ENCODE measurements around the gene PPP2R5B. TPM values are rescaled to one million over a fixed set of nuclear protein-coding genes. Genes with fewer than 3 reads are reported as not detected.

PPP2R5B gene
- total and polyA plus RNA-seq, 2 donors = 4.4 to 18.3 TPM

DNA sequence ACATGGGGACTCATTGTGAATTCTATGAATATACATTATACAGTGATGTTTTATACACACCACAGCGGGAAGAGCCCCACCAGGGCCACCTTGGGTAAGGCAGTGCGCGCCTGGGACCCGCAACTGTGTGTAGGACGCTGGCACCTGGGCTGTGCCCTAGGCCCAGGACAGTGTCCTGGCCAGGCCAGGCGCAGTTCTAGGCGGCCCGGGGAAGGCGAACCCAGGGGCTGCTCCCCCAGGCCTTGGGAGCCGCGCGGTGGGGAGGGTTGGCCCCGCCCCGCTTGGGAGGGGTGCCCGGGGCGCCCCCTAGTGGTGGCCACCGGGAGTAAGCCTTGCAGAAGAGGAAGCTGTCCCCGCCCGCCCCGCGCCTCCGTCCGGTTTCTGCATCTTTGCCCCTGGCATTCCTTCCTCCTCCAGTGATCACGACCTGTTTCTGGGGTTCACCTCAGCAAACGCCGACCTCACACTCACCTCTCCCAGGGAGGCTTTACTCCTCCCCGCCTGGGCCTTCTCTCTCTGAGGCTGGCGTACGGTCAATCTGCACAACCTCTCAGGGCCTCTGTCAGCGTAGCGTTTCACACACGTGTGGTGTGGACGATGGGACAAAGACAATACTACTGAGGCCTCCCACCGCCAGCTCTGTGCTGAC lies 36.6 kb upstream of the PPP2R5B start:
- H3K27ac ChIP-seq (ENCODE audit: low read depth in 1 of 2, low read length in 1 of 2) = no peak overlapping the region
- DNase-seq (ENCODE audit: low read depth in 6 of 9, low spot score in 9 of 9) = peak in 7 of 9 donors; percentile 62 to 87 (median 76)
- H3K4me1 ChIP-seq (ENCODE audit: control insufficient read depth in 2 of 2, insufficient read depth in 2 of 2, low read length in 2 of 2) = peaks cover 7 to 38% of the 10 kb centered on the region in 2 donors
- no peaks in the 10 kb centered on the region for H3K27me3 ChIP-seq (ENCODE audit: control insufficient read depth in 2 of 2, insufficient read depth in 1 of 2, low read length in 1 of 2)
- no peaks in the 10 kb centered on the region for H3K9me3 ChIP-seq (ENCODE audit: control insufficient read depth in 2 of 2, insufficient read depth in 1 of 2, low read length in 1 of 2)
- peak overlapping the region; percentile 24 for H3K4me3 ChIP-seq (ENCODE audit: low read length in 2 of 2)
- WGBS = 23% methylated on average over 34 of the region's 34 CpGs
- no peaks in the 10 kb centered on the region for H3K36me3 ChIP-seq (ENCODE audit: control insufficient read depth in 2 of 2, insufficient read depth in 2 of 2, low read length in 1 of 2)

DNA sequence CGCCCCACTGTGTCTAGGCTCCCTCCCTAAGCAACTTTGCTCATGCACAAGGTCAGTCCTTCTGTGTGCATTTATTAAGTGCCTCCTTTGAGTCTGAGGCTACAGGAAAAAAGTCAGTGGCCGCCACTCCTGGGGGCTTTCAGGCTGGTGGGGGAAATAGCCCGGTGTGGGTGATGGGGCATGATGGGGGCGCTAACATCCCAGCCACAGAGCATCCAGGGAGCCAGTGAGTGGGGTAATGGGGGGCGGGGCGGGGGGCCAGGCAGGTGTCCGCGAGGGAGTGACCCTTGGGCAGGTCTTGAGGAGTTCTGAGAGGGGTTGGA lies 36.1 kb upstream of the PPP2R5B start:
- DNase-seq (ENCODE audit: low read depth in 6 of 9, low spot score in 9 of 9) = no peak
- H3K27ac ChIP-seq (ENCODE audit: low read depth in 1 of 2, low read length in 1 of 2) = no peak overlapping the region
- H3K4me1 ChIP-seq (ENCODE audit: control insufficient read depth in 2 of 2, insufficient read depth in 2 of 2, low read length in 2 of 2) = peaks cover 7 to 34% of the 10 kb centered on the region in 2 donors
- H3K27me3 ChIP-seq (ENCODE audit: control insufficient read depth in 2 of 2, insufficient read depth in 1 of 2, low read length in 1 of 2) = no peaks in the 10 kb centered on the region
- H3K9me3 ChIP-seq (ENCODE audit: control insufficient read depth in 2 of 2, insufficient read depth in 1 of 2, low read length in 1 of 2) = no peaks in the 10 kb centered on the region
- peak overlapping the region in 1 of 2 donors; percentile 24 for H3K4me3 ChIP-seq (ENCODE audit: low read length in 2 of 2)
- 78% methylated on average over 8 of the region's 8 CpGs for WGBS
- no peaks in the 10 kb centered on the region for H3K36me3 ChIP-seq (ENCODE audit: control insufficient read depth in 2 of 2, insufficient read depth in 2 of 2, low read length in 1 of 2)

DNA sequence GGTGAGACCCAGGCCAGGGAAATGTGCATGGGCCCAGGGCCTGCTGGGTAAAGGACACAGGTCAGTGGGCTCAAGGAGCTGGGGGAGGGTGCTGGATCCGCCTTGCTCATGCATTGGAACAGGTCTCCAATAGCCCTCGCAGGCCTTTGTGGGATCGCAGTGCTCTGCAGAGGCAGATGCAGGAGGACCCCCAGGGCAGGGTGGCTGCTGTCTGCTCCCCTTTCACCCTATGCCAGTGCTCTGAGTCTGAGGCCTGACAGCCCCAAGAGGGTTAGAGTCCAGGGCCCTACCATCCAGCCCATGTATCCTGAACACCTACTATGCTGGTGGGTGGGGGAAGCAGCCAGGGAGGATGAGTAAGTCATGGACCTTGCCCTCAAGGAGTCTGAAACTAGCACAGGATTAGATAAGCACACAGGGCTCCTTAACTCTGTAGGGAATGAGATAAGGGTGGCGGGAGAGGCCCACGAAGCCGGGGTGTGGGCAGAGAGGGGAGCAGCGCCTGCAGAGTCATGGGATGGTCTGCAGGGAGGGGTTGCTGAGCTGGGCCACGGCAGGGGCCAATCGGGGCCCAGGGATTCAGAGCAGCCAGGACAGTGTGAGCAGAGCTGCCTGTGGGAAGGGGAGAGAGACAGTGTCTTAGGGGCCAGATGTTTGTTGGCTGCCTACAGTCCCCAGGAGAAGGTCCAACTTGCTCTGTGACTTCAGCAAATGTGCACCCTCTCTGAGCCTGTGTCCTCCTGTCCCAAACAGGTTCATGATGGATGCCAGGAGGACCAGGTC lies 35.6 kb upstream of the PPP2R5B start:
- no peaks in the 10 kb centered on the region for H3K27me3 ChIP-seq (ENCODE audit: control insufficient read depth in 2 of 2, insufficient read depth in 1 of 2, low read length in 1 of 2)
- WGBS = 88% methylated on average over 9 of the region's 9 CpGs
- peaks cover 7 to 31% of the 10 kb centered on the region in 2 donors for H3K4me1 ChIP-seq (ENCODE audit: control insufficient read depth in 2 of 2, insufficient read depth in 2 of 2, low read length in 2 of 2)
- no peak overlapping the region for H3K27ac ChIP-seq (ENCODE audit: low read depth in 1 of 2, low read length in 1 of 2)
- H3K4me3 ChIP-seq (ENCODE audit: low read length in 2 of 2) = no peak overlapping the region
- H3K36me3 ChIP-seq (ENCODE audit: control insufficient read depth in 2 of 2, insufficient read depth in 2 of 2, low read length in 1 of 2) = no peaks in the 10 kb centered on the region
- no peak for DNase-seq (ENCODE audit: low read depth in 6 of 9, low spot score in 9 of 9)
- H3K9me3 ChIP-seq (ENCODE audit: control insufficient read depth in 2 of 2, insufficient read depth in 1 of 2, low read length in 1 of 2) = no peaks in the 10 kb centered on the region

DNA sequence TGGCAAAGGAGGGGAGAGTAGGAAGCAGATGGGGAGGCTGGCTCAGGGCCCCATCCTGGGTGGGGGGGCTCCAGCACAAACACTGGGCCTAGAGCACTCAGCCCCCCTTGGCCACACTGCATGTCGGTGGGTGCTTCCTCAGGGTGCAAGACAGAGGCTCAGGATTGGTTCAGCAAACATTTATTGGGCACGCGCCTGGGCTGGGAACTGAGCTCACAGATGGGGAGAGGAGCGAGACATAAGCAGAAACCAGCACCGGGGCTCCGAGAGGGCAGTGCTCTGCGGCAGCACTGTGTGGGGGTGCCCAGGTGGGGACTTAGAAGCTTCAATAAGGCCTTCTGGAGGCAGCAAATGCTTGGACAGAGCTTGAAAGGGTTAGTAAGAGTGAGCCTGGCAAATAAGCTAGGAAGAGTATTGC lies 34.0 kb upstream of the PPP2R5B start:
- Histone ChIP-seq H3K9me3 (ENCODE audit: control insufficient read depth in 2 of 2, insufficient read depth in 1 of 2, low read length in 1 of 2) (no peaks in the 10 kb centered on the region), H3K4me1 (ENCODE audit: control insufficient read depth in 2 of 2, insufficient read depth in 2 of 2, low read length in 2 of 2) (peaks cover 7 to 26% of the 10 kb centered on the region in 2 donors), H3K27ac (ENCODE audit: low read depth in 1 of 2, low read length in 1 of 2) (no peak overlapping the region), H3K27me3 (ENCODE audit: control insufficient read depth in 2 of 2, insufficient read depth in 1 of 2, low read length in 1 of 2) (no peaks in the 10 kb centered on the region), H3K4me3 (ENCODE audit: low read length in 2 of 2) (no peak overlapping the region), H3K36me3 (ENCODE audit: control insufficient read depth in 2 of 2, insufficient read depth in 2 of 2, low read length in 1 of 2) (peaks cover 9 to 10% of the 10 kb centered on the region in 2 donors)
- no peak for DNase-seq (ENCODE audit: low read depth in 6 of 9, low spot score in 9 of 9)
- 97% methylated on average over 7 of the region's 7 CpGs for WGBS

DNA sequence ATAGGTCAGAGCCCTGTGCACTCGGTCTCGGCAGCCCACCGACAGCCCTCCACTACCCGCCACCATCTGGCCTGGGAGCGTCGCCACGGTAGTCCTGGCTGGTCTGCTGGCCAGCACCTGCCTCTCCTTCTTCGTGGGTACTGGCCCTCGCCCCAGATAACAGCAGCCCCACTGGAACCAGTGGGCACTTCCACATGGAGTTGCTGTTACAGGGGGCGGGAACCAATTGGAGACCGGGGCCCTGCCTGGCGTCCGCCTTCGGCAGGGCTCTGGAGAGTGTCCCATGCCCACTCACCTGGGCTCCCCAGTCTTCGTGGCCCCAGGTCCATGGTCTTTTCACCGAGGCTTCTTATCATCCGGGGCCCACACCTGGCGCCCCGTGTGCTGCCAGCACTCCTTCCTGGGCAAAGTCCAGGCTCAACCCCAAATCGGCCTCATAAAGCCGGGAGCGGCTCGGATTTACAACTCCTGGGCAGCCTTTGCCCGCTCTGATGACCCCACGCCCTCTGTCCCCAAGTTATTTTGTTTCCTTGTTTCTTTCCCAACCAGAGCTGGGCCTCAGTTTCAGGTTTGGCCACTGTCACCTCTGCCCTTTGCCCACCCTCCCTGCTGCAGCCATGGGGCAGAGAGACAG lies 33.2 kb upstream of the PPP2R5B start:
- DNase-seq (ENCODE audit: low read depth in 6 of 9, low spot score in 9 of 9) = no peak
- H3K27me3 ChIP-seq (ENCODE audit: control insufficient read depth in 2 of 2, insufficient read depth in 1 of 2, low read length in 1 of 2) = no peaks in the 10 kb centered on the region
- 97% methylated on average over 25 of the region's 25 CpGs for WGBS

DNA sequence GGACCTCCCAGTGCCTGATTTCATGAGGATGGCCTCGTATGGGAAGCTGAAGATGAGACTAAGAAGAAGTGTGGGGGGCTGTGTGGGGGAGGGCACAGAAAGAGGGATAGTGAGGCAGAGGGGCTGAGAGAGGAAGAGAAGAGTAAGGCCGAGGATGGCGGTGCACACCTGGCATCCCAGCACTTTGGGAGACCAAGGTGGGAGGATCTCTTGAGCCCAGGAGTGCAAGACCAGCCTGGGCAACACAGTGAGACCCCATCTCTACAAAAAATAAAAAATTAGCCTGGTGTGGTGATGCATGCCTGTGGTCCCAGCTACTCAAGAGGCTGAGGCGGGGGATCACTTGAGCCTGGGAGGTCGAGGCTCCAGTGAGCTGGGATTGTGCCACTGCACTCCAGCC lies 32.6 kb upstream of the PPP2R5B start:
- Histone ChIP-seq H3K27ac (ENCODE audit: low read depth in 1 of 2, low read length in 1 of 2) (no peak overlapping the region), H3K9me3 (ENCODE audit: control insufficient read depth in 2 of 2, insufficient read depth in 1 of 2, low read length in 1 of 2) (no peaks in the 10 kb centered on the region), H3K27me3 (ENCODE audit: control insufficient read depth in 2 of 2, insufficient read depth in 1 of 2, low read length in 1 of 2) (no peaks in the 10 kb centered on the region), H3K36me3 (ENCODE audit: control insufficient read depth in 2 of 2, insufficient read depth in 2 of 2, low read length in 1 of 2) (peaks cover 18 to 22% of the 10 kb centered on the region in 2 donors), H3K4me1 (ENCODE audit: control insufficient read depth in 2 of 2, insufficient read depth in 2 of 2, low read length in 2 of 2) (peaks cover 7 to 22% of the 10 kb centered on the region in 2 donors), H3K4me3 (ENCODE audit: low read length in 2 of 2) (no peak overlapping the region)
- 94% methylated on average over 5 of the region's 5 CpGs for WGBS
- DNase-seq (ENCODE audit: low read depth in 6 of 9, low spot score in 9 of 9) = no peak

More for the DNA sequence above, 33.2 kb upstream of the PPP2R5B start:
- peaks cover 17% of the 10 kb centered on the region in 2 donors for H3K36me3 ChIP-seq (ENCODE audit: control insufficient read depth in 2 of 2, insufficient read depth in 2 of 2, low read length in 1 of 2)
- no peak overlapping the region for H3K27ac ChIP-seq (ENCODE audit: low read depth in 1 of 2, low read length in 1 of 2)
- no peak overlapping the region for H3K4me3 ChIP-seq (ENCODE audit: low read length in 2 of 2)
- H3K4me1 ChIP-seq (ENCODE audit: control insufficient read depth in 2 of 2, insufficient read depth in 2 of 2, low read length in 2 of 2) = peaks cover 7 to 22% of the 10 kb centered on the region in 2 donors
- H3K9me3 ChIP-seq (ENCODE audit: control insufficient read depth in 2 of 2, insufficient read depth in 1 of 2, low read length in 1 of 2) = no peaks in the 10 kb centered on the region

DNA sequence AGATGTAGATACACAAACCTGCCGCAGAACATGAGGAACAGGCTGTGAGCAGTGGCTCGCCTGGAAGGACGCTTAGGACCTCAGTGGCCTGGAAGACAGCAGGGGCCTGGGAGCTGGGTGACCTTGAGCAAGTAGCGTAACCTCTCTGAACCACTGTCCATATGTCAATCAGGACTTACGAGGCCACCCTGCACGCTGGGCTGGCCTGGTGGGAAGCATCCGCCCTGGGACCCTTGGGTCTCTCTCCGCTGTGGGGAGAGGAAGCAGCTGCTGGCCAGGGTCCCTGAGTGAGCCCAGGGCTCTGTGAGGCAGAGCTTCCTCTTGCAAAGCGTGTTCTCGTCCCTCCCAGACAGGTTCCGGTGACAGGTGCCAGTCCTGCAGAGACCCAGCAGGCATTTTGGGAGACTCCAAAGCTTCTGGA lies 32.1 kb upstream of the PPP2R5B start:
- H3K4me1 ChIP-seq (ENCODE audit: control insufficient read depth in 2 of 2, insufficient read depth in 2 of 2, low read length in 2 of 2) = peaks cover 7 to 20% of the 10 kb centered on the region in 2 donors
- H3K27me3 ChIP-seq (ENCODE audit: control insufficient read depth in 2 of 2, insufficient read depth in 1 of 2, low read length in 1 of 2) = no peaks in the 10 kb centered on the region
- no peak for DNase-seq (ENCODE audit: low read depth in 6 of 9, low spot score in 9 of 9)

DNA sequence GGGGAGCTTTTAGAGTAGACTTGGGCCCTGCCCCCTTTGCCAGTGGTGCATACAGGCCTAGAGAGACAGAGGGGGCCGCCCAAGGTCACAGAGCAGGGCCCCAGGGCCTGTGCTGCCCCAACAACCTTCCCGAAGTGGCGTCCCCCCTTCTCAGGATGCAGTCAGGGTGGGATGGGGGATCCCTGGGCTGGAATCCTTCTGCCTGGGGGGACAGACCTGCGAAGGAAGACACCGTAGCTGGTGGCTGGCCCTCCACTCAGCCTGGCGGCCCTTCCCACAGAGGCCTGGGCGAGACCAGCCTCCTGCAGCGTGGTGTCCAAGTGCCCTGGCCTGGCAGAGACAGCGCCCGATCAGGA lies 31.7 kb upstream of the PPP2R5B start:
- whole genome bisulfite sequencing = 96% methylated on average over 10 of the region's 10 CpGs
- Histone ChIP-seq H3K9me3 (ENCODE audit: control insufficient read depth in 2 of 2, insufficient read depth in 1 of 2, low read length in 1 of 2) (no peaks in the 10 kb centered on the region), H3K4me3 (ENCODE audit: low read length in 2 of 2) (no peak overlapping the region), H3K27me3 (ENCODE audit: control insufficient read depth in 2 of 2, insufficient read depth in 1 of 2, low read length in 1 of 2) (no peaks in the 10 kb centered on the region), H3K36me3 (ENCODE audit: control insufficient read depth in 2 of 2, insufficient read depth in 2 of 2, low read length in 1 of 2) (peaks cover 28 to 31% of the 10 kb centered on the region in 2 donors), H3K27ac (ENCODE audit: low read depth in 1 of 2, low read length in 1 of 2) (no peak overlapping the region), H3K4me1 (ENCODE audit: control insufficient read depth in 2 of 2, insufficient read depth in 2 of 2, low read length in 2 of 2) (peaks cover 4 to 16% of the 10 kb centered on the region in 2 donors)
- no peak for DNase-seq (ENCODE audit: low read depth in 6 of 9, low spot score in 9 of 9)

More for the DNA sequence above, 32.1 kb upstream of the PPP2R5B start:
- Histone ChIP-seq H3K4me3 (ENCODE audit: low read length in 2 of 2) (no peak overlapping the region), H3K36me3 (ENCODE audit: control insufficient read depth in 2 of 2, insufficient read depth in 2 of 2, low read length in 1 of 2) (peaks cover 24 to 27% of the 10 kb centered on the region in 2 donors), H3K27ac (ENCODE audit: low read depth in 1 of 2, low read length in 1 of 2) (no peak overlapping the region), H3K9me3 (ENCODE audit: control insufficient read depth in 2 of 2, insufficient read depth in 1 of 2, low read length in 1 of 2) (no peaks in the 10 kb centered on the region)
- 83% methylated on average over 11 of the region's 11 CpGs for WGBS

Measured in thymus (tissue), 11 donors.